GM19025 (cell line): Measurements from ENCODE around the gene TWIST2.

ENCODE experiments used
- ATAC-seq: cut with Tn5 transposase; IDR thresholded peaks from one replicate; pipeline ENCODE4 v1.9.1; 2021; ENCODE audit warnings: mild to moderate bottlenecking, low read depth, moderate library complexity; ENCODE audit not compliant: unreplicated experiment

TWIST2 gene

DNA sequence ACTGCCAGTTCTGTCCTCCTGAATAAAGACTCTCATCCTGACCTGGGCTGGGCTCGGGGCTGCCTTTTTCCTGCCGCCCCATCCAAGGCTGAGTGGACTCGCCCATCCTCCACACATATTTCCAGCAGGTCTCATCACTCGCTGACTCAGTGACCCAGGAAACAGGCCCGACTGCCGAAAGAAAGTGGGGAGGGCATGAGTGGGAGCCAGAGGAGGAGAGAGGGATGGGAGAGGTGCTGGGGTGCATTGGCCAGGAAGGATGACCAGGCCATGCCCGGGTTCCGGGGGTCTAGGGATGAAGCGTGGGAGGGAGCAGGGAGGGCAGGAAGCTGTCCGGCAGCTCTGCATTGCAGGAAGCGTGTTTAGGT lies 66.7 kb downstream of the TWIST2 start:
- ATAC-seq, result no peak

DNA sequence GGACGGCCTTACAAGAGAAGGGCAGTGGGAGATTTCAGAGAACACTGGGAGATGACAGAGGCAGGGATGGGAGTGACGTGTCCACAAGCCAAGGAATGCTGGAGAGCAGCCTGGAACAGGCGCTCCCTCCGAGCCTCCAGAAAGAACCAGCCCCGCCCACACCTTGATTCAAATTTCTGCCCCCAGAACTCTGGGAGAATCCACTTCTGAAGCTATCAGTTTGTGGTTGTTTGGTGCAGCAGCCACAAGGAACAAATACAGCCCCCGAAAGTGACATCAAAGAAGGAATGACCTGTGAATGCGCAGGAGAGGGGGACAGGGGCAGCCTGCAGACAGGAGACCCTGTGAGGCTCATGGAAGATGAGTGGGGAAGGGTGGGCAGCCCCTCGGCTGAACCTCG lies 67.3 kb downstream of the TWIST2 start:
- ATAC-seq, result no peak

DNA sequence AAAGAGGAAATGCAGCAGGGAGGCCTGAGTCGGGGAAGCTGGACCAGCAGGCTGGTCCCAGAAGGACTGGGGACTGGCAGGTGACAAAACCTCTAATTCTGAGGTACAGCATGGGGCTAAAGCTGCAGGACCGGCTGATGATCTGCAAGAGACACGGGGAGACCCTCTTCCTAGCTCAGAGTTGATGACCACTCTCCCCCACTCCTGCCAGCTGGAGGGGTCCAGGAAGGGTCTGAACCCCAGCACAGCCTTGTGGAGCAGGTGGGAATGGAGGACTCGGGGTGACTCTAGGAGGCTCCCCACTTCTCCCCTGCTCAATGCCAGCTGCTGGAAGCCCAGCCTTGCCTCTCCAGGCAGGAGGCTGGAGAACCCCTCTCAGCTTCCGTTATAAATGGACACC lies 67.7 kb downstream of the TWIST2 start:
- ATAC-seq, result no peak

DNA sequence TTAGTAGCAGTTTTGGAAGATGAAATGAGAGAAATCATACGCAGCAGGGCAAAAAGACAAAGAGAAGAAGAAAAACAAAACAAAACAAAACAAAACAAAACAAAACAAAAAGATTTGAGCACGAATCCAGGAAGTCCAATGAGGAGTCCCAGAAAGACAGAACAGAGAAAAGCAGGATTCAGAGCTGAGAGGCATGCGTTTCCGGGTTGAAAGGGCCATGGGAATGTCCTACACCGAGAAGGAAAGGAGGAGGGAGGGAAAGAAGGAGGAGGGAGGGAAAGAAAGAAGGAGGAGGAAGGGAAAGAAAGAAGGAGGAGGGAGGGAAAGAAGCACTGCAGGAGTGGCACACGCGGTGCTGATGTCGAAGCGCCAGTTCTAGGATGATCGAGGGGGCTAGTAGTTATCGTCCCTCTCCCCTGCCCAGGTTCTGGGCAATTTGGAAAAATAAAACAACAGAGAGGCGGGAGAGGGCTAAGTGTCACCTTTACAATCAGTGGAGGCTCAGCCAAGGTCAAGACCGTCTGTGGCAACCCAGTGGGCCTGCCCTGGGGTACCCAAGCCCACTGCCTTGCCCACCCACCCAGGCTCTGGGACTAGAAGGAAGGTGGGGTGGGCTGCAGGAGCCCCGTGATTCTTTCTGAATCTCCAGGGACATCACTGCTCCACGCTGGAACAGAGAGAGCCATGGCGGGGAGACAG lies 68.4 kb downstream of the TWIST2 start:
- no peak for ATAC-seq

DNA sequence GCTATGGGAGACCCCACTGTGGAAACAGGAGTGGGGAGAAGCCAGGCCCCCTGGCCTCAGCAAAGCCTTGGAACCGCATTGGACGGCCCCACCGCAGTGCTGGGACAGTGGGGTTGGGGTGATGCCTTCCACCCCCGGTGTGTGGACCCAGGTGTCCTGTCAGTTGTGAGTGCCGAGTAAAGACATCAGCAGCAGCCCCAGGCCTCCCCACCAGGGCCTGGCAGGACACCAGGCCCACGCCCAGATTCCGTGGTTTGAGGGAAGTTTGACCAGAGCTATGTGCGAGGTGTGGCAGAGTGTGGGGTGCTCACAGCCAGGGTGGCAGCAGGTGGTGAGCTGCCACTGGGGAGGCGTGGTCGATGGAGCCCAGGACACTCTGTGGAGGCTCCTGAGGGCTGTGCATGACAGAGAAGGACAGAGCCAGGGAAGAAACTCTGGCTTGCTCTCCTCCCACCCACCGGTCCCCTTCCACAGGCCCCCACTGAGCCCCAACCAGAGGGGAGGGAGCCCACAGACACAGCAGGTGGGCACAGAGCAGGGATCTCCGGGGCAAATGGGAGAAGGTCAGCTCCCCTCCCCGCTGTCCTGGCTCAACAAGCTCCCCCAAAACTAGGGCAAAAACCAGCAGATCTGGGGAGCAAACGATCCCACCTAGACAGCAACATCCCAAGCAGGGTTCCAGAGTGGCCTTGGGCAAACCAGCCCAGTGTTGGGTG lies 69.1 kb downstream of the TWIST2 start:
- ATAC-seq, result no peak

DNA sequence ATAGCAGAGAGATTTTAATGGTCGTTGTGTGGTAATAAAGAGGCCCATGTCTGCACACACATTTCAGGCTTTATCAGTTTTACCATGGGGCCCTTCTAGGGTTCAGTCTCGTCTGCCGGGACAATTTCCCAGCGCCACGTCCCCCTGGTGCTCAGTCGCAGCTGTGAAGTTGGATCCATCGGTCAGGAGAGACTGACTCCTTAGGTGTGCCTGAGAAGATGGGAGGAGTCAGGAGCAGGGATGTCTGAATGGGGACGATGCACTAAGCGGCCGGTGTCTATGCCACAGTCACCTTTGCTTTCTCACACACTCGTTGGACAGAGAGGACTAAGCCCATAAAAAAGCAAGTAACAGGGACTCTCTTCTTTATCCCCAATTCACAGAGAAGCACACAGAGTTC lies 71.4 kb downstream of the TWIST2 start:
- ATAC-seq, result no peak

DNA sequence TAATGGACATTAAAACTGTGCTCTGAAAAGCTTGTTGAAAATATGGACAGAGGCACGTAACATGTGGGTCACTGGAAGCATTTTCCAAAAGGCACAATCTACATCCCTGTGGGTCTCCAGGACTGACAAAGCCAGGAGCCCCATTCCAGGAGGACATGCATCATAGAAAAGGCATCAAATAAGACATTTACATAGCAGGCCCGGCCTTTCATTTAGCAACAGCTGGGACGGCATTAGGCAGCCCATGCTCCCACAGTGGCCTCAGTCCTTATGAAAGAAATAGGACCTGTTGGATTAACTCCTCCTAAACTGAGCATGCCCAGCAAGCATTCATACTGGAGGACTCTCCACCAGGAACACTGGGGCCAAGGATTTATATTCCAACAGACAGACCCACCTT lies 72.2 kb downstream of the TWIST2 start:
- ATAC-seq, result no peak

DNA sequence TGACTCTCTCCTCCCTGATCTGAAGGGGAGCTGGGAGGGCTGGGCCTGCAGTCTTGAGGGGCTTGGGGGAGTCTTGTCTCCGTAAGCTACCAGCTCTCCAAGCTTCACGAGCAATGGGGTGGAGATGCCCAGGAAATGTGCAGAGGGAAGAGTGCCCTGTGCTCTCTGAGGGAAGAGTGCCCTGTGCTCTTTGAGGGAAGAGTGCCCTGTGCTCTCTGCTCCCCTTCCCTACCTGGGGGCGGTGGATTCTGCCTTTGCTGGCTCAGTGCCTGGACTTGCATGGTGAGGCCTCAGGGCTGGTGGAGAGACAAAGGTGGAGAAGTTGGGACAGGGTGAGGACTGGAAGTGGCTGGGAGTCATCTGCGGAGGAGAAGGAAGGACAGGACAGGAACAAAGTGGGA lies 72.7 kb downstream of the TWIST2 start:
- ATAC-seq, result no peak

DNA sequence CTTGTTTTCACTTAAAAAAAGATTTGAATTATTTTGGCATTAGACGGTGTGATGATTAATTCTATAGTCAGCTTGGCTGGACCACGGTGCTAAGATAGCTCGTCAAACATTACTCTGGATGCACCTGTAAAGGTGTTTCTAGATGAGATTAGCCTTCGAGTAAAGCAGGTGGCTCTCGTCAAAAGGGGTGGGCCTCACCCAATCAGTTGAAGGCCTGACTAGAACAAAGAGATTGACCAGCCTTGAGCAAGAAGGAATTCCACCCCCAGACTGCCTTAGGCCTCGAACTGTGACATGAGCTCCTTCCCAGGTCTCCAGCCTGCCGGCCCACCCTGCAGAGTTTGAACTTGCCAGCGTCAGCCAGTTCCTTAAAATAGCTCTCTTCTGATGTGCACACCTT lies 73.4 kb downstream of the TWIST2 start:
- ATAC-seq, result no peak

DNA sequence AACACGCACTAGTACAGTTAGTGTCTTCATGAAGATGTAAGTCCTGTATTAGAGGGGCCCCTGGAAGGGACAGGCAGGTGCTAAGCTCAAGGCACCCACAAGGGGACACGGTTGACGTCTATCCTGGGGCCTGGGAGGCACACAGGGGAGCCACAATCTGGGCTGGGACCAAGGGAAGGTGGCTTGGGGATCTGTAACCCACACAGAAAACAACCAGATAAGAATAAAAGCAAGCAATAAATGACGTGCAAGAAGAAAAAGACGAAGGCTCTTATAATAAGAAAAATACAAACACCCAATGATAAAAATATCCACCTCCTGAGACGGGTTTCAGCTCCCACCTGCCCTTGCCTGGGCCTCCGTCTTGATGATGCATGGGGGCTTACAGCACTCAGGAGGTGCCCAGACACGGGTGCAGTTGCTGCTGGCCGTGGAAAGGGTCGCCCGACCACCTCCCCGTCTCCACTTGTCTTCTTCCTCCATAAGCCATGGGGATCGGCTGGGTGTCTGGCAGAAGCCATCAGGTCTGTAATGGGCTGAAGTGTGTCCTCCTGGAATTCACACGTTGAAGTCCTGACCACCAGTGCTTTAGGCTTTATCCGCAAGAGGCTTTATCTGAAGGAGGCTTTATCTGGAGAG lies 73.9 kb downstream of the TWIST2 start:
- no peak for ATAC-seq

DNA sequence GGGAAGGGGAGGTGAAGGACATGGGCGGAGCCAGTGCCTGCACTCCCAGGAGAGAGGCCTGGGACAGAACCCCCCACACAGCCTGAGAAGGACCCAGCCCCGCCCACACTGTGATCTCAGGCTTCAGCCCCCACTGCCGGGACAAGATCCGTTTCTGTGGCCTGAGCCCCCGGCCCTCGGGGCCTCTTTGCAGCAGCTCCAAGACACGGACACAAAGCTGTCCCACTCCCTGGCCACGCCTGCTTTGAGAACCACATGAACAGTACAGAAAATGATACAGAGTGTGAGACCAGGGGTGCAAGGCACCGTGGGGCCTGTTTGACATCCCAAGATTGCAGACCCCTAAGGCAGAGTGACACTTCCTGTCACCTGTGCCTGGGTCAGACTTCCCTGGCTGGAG lies 74.5 kb downstream of the TWIST2 start:
- ATAC-seq, result no peak

DNA sequence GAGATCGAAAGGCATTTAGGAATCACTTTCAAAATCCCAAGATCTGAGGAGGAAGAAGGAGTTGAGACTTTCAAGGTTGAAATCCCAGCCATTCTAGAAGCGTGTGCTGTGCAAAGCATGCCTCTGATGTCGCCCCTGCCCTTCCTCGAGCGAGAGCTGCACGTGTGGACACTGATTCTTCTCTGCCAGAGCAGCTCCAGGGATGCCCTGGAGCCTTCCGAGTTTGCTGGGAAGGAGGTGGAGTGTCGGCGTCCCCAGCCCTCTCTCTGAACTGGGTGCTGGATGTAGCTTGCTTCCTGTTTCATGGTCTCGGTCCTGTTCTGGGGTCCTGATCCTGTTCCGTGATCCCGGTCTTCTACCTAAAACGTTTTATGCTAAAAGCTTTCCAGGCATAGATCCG lies 76.1 kb downstream of the TWIST2 start:
- no peak for ATAC-seq

DNA sequence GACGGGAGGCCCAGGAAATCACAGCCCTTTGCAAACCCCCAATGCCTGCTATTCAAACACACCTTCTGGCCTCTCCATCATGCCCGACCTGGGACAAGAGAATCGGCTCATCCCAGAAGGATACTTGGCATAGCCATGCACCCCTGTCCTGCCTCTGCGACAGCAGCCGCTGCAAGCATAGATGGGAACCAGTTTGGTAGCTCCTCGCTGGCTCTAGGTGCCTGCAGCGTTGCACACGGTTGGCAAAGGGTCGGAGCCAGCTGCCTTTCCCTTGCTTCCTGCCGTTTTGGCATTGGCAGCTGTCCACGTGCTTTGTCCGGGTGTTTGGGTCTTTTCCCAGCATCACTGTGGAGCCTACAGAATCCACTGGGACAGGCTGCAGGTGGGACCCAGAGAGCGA lies 76.9 kb downstream of the TWIST2 start:
- ATAC-seq, result no peak

DNA sequence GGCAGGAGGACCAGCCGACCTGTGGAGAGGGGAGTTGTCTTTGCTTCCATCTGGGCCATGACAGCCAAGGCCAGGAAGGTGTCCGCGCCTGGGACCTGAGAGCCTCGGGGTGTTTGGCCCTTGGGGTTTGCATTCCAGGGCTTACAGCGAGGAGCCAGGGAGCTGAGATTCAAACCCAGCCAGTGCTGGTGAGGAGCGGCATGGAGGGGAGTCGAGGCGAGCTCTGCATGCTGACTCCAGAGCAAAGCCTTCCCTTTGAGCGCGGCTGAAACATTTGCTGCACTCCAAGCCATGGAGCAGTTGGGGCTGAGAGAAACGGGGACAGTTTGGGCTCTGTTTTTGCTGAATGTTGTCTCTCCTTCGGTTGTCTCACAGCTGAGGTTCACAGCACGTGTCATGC lies 77.4 kb downstream of the TWIST2 start:
- ATAC-seq, result no peak

DNA sequence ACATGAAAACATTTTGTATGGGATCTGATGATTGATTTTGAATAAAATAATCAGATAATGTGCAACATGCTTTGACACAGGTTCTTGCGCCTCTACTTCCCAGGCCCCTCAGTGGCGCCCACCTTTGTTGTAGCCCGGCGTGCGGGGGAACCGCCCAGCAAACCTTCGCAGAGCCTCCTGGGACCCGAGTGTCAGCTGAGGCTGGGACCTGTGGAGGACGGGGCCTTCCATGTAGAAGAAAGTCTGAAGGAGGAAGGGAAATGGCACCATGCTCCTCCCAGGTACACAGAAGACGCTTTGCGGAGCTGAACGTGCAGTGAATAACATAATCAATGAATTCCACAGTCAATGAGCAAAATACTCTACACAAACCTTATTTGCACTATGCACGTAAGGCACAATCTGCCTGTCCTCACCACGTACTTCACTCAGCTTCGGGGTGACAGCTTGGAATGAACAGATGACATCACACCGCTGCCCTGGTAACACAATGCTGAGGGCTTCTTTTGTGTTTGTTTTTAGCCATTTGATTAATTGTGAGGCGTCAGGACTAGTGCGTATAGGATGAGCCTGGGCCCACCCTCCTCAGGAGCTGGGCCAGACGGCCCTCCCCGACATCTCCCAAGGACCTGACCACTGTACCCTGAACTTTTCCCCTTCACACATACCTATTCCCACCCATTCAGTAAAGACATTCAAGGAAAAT lies 78.1 kb downstream of the TWIST2 start:
- ATAC-seq, result no peak

DNA sequence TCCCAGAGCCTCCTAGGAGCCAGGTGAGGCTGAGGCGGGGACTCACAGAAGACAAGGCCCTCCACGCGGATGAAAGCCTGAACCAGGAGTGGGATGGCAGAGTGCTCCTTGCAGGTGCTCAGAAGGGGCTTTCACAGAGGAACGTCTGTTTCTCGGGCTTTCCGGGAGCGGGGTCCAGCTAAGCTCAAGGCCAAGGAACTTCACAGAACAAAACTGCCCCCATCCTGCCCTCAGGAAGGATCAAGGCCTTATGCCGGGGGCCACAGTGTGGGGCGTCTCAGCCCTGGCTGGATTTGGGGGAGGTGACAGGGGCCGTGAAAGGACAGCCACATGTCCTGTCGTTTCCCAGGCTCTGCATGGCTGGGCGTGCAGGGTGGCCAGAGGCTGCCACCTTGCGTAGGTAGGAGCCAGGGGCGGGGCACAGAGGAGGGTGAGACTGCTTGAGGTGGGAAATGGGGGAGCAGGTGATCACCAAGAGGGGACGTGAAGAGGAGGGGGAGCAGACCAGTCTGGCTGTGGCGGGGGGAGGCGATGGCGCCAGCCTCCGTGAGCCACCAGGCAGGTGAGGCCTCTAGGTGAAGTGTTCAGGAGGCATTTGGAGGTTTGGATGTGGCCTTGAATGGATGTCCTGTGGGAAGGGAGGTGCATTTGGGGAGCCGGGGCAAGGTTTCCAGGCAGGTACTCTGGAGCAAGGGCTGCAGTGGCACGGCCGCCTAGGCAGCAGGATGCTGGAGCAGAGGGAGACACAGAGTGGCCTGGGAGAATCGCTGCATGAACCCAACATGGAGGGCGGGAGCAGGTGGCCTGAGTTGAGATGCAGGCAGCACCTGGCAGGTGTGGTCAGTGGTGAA lies 79.1 kb downstream of the TWIST2 start:
- ATAC-seq, result no peak

DNA sequence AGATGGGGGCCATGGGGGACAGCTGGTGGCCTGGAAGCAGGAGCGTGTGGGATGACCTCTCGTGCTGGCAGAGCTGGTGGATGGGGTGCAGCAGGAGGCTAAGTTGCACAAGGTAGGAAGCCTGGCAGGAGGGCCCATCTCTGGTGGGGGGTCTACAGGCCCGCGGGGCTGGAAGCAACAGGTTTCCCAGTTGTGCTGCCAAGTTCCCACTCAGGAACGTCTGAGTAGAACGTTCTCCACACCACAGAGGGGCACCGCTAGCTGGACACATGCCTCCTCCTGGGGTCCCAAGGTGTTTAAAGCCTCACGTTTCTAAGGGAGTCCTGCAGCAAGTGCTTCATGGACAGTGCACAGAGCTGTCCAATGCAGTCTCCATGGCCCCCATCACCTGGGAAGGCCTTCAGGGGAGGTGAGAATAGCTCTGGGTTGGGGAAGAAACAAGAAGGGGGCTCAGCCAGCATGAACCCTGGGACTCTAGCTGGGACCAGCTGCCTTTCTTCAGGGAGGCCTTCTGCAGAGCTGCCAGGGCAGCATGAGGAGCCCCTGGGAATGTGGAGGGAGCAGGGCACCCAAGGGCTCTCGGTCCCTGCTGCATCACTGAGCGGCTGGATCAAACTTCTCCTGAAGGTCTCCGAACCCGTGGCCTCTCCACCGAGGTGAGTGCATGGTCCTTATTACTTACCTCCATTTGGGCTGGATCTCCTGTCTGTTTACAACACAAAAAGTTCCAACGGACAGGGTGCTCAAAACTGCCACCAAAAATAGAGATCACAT lies 80.0 kb downstream of the TWIST2 start:
- ATAC-seq, result no peak

DNA sequence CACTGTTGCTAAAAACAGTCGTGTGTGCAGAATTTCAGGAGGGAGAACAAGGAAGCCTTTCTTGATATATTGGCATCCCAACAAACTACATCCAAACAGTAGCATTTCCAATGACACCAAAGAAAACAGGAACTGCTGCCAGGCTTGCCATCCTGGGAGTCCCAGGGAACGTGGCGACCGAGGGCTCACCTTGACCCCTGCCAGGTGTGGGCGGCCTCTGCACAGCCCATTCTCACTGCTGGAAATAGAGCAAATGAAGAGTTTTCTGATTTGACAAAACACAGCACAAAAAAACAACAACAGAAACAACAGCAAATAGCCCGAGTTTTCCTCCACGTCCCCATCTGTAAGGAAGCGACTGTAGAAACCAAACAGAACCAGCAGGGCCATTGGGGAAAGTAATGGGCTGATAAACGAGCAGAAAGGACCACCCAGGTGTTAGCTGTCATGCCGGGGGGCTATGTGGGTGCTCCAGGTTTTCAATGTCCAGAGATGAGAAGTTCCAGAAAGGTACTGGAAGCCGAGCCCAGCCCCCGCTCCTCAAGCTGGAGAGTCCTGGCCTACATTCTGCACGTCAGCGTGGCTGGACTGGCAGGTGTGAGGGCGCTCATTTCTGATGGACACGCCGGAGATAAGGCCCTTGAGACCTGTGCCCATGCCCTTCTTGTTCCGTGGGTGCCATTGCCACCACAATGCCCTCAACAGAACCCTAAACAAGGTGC lies 80.8 kb downstream of the TWIST2 start:
- no peak for ATAC-seq
